Calu3 (cell line): ENCODE data around the gene ADIPOR2. TPM values are rescaled to one million over a fixed set of nuclear protein-coding genes. Genes with fewer than 3 reads are reported as not detected.

Experiments used
- BruUV-seq: library from RNA; stranded (reverse); fragments of 400-500 nt; replicated peaks from 2 replicates; lab custom pipeline; 2021; lab: Mats Ljungman, UMichigan
- CTCF ChIA-PET: fragments of 300-600 bp; sonication (Branson Sonifier 250); formaldehyde crosslinking; loops from one replicate; lab custom pipeline; 2022; ENCODE audit warnings: antibody characterized with exemption; lab: Charles Lee
- DNase-seq: peaks from one replicate; pipeline ENCODE4 v3.0.0; 2022
- H3K27ac Mint-ChIP-seq: one replicate; pipeline ENCODE4 v1.8.0; 2022; ENCODE audit warnings: mixed read lengths; ENCODE audit not compliant: unreplicated experiment
- H3K27me3 Mint-ChIP-seq: one replicate; pipeline ENCODE4 v1.8.0; 2022; ENCODE audit warnings: mixed read lengths; ENCODE audit not compliant: unreplicated experiment
- H3K36me3 Mint-ChIP-seq: one replicate; pipeline ENCODE4 v1.8.0; 2022; ENCODE audit warnings: mild to moderate bottlenecking, moderate library complexity, mixed read lengths; ENCODE audit not compliant: insufficient read depth, unreplicated experiment
- H3K4me1 Mint-ChIP-seq: one replicate; pipeline ENCODE4 v1.8.0; 2022; ENCODE audit warnings: mild to moderate bottlenecking, low read depth, mixed read lengths; ENCODE audit not compliant: unreplicated experiment
- H3K4me3 Mint-ChIP-seq: one replicate; pipeline ENCODE4 v1.8.0; 2022; ENCODE audit warnings: mild to moderate bottlenecking, low read depth, moderate library complexity, mixed read lengths; ENCODE audit not compliant: unreplicated experiment
- H3K9me3 Mint-ChIP-seq: one replicate; pipeline ENCODE4 v1.8.0; 2022; ENCODE audit warnings: low read depth, mixed read lengths; ENCODE audit not compliant: unreplicated experiment
- intact Hi-C: fragments of 100-400 bp; cut with micrococcal nuclease; formaldehyde crosslinking; loops from one replicate; pipeline ENCODE4 v1.10.0; 2022; ENCODE audit not compliant: unreplicated experiment
- total RNA-seq: library from RNA; stranded (reverse); gene quantifications from 2 replicates; pipeline ENCODE4 v1.2.3, GENCODE V29; 2022
- TF ChIP-seq, protein P1 (sequence below): fragments of 200-600 bp; IDR thresholded peaks from one replicate; pipeline ENCODE4 v1.8.0; 2022; ENCODE audit warnings: antibody characterized with exemption; ENCODE audit not compliant: unreplicated experiment

Gene ADIPOR2
- total RNA-seq, 1 experiment from 2014 or later = 90.3 TPM

DNA sequence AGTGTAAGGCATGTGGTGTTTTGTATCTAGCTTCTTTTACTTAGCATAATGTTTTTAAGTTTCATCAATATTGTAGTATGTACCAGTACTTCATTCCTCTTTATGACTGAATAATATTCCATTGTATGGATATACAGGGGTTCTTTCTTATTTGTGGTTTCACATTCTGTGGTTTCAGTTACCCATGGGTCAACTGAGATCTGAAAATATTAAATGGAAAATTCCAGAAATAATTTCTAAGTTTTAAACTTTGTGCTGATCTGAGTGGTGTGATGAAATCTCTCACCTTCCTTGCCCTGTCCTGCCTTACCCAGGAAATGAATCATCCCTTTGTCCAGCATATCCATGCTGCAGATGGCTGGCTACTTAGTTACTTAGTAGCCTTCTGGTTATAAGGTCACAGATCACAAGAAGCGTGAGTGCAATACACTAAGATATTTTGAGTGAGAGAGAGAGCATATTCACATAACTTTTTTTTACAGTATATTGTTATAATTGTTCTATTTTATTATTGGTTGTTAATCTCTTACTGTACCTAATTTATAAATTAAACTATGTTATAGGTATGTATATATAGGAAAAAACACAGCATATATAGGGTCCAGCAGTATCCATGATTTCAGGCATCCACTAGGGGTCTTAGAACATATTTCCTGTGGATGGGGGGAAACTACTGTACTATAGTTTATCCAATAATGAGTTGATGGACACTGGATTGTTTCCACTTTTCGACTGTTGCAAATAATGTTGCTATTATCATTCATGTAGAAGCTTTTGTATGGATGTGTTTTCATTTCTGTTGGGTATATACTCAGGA lies 69.9 kb downstream of the ADIPOR2 start:
- H3K27ac Mint-ChIP-seq = no peak overlapping the region
- H3K27me3 Mint-ChIP-seq = no peaks in the 10 kb centered on the region
- TF ChIP-seq, protein P1, sequence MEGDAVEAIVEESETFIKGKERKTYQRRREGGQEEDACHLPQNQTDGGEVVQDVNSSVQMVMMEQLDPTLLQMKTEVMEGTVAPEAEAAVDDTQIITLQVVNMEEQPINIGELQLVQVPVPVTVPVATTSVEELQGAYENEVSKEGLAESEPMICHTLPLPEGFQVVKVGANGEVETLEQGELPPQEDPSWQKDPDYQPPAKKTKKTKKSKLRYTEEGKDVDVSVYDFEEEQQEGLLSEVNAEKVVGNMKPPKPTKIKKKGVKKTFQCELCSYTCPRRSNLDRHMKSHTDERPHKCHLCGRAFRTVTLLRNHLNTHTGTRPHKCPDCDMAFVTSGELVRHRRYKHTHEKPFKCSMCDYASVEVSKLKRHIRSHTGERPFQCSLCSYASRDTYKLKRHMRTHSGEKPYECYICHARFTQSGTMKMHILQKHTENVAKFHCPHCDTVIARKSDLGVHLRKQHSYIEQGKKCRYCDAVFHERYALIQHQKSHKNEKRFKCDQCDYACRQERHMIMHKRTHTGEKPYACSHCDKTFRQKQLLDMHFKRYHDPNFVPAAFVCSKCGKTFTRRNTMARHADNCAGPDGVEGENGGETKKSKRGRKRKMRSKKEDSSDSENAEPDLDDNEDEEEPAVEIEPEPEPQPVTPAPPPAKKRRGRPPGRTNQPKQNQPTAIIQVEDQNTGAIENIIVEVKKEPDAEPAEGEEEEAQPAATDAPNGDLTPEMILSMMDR = no peak
- intact Hi-C loops = no loop called here
- CTCF ChIA-PET = no interaction called here
- peaks cover 27% of the 10 kb centered on the region for H3K4me1 Mint-ChIP-seq
- no peaks in the 10 kb centered on the region for H3K36me3 Mint-ChIP-seq
- no peak overlapping the region for H3K4me3 Mint-ChIP-seq
- H3K9me3 Mint-ChIP-seq = no peaks in the 10 kb centered on the region
- BruUV-seq = no TSS peak
- peak; percentile 6 for DNase-seq

DNA sequence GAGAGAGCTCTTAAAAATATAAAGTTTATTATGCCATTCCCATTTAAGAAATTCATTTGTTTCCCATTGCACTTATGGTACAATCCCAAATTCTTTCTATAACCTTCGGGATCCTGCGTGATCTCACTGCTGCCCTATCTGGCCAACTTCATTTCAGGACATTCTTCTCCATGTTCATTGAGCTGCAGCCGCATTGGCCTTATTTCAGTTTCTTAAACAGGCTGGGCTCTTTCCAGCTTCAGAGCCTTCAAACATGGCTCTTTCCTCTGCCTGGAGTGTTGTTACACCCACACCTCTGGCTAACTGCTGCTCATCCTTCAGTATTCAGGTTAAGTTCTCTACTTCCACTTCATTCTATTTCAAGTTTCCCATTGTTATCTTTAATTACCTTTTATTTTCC lies 71.0 kb downstream of the ADIPOR2 start:
- Mint-ChIP-seq H3K36me3 (no peaks in the 10 kb centered on the region), H3K4me3 (no peak overlapping the region), H3K4me1 (peaks cover 25% of the 10 kb centered on the region), H3K27me3 (no peaks in the 10 kb centered on the region), H3K9me3 (no peaks in the 10 kb centered on the region), H3K27ac (peak overlapping the region; percentile 48)
- intact Hi-C loops = no loop called here
- no TSS peak for BruUV-seq
- DNase-seq = no peak
- CTCF ChIA-PET = no interaction called here
- TF ChIP-seq, protein P1 = no peak

DNA sequence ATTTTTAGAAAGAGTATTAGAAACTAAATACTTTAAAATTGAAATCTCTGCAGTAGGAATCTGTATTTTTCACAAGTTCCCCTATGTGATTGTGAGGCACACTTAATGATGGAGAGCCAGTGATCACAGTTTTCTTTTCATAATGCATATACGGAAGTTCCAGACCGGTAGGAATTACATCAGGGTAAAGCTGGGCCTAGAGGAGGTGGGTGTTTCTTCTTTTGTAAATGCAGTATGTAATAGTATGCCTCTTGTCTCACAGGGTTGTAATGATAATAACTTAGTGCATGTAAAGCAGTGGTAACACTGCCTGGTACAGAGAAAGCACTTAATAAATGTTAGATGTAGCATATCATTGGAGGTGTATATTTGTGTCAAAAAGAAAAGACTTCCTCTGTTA lies 72.3 kb downstream of the ADIPOR2 start:
- intact Hi-C loops = no loop called here
- no peak for DNase-seq
- Mint-ChIP-seq H3K27me3 (no peaks in the 10 kb centered on the region), H3K4me3 (no peak overlapping the region), H3K36me3 (no peaks in the 10 kb centered on the region), H3K9me3 (no peaks in the 10 kb centered on the region), H3K4me1 (peaks cover 32% of the 10 kb centered on the region), H3K27ac (no peak overlapping the region)
- BruUV-seq = no TSS peak
- CTCF ChIA-PET = no interaction called here
- TF ChIP-seq, protein P1 = no peak

- Mint-ChIP-seq H3K27ac (no peak overlapping the region), H3K27me3 (no peaks in the 10 kb centered on the region), H3K36me3 (no peaks in the 10 kb centered on the region), H3K4me3 (no peak overlapping the region), H3K4me1 (peaks cover 40% of the 10 kb centered on the region), H3K9me3 (no peaks in the 10 kb centered on the region)
- DNase-seq = no peak
- CTCF ChIA-PET = no interaction called here
- intact Hi-C loops = loop anchor here (5.0 kb wide), 1 partner anchor 74 kb away; the partner anchor contains the start of gene ADIPOR2
- TF ChIP-seq, protein P1 = no peak
- no TSS peak for BruUV-seq
Measured at GRCh38 chr12:1766110-1766509, 75.2 kb downstream of the ADIPOR2 start.
